ENCODE measurements around the gene PLA2G4F.

PLA2G4F gene

GRCh38 chr15:42165106-42165505 is 8.7 kb upstream of the PLA2G4F start:
- peak; percentile 3 for DNase-seq (ENCODE audit: low read depth)

GRCh38 chr15:42163947-42164550 is 7.6 kb upstream of the PLA2G4F start:
- DNase-seq (ENCODE audit: low read depth): no peak

DNA sequence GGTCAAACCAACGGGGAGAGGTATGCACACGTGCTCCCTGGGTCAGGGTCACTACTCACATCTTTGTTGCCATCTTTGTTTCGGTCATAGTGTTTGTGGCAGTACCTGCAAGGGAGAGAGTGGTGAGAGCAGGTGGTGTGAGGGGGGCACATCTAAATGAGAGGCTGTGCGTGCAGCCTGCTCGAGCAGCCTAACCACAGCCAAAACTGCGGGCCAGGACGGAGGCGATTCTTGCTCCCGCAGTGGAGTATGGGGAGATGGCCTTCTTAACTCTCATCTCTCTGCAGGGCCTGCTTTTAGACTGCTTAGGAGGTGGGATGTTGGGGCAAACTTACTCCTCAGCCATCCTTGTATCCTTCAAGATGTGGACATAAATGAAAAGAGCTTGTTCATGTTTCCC is 6.9 kb upstream of the PLA2G4F start:
- DNase-seq (ENCODE audit: low read depth): no peak

- DNase-seq (ENCODE audit: low read depth): no peak
These were observed 3.7 kb upstream of the PLA2G4F start for GRCh38 chr15:42160136-42160535.

DNA sequence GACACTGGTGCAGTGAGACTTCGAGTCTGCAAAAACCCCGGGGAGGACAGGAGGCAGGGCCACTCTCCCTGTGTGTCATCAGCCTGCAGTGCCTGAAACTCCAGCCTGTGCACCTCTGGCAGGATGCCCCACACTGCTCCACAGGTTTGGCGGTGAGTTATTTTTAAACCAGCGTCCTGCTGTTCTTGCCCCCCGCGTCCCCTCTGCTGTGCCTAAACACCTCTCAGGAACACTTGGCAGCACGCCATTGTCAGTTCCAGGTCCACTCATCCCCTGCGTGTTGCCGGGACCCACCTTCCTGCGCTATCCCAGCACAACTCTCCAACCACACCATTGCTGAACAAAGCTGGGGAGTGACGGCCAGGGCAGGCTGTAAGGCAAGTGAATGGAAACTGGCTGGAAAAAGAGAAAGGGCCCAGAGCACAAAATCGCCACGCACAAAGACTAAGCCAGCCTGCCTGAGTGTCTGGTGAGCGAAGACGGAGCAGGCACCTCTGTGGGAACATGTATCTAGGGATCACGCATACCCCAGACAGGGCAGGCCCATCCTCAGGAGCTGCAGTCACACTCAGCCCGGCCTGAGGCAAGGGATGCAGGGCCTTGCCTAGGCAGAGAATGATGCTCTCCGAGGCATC is 3.1 kb upstream of the PLA2G4F start:
- DNase-seq (ENCODE audit: low read depth): no peak

- DNase-seq (ENCODE audit: low read depth): no peak
These were observed 2.5 kb upstream of the PLA2G4F start for GRCh38 chr15:42158941-42159340.

GRCh38 chr15:42157981-42158765 is 1.7 kb upstream of the PLA2G4F start:
- peak; percentile 61 for DNase-seq (ENCODE audit: low read depth)

GRCh38 chr15:42157381-42157780 is 945 bp upstream of the PLA2G4F start:
- no peak for DNase-seq (ENCODE audit: low read depth)

DNA sequence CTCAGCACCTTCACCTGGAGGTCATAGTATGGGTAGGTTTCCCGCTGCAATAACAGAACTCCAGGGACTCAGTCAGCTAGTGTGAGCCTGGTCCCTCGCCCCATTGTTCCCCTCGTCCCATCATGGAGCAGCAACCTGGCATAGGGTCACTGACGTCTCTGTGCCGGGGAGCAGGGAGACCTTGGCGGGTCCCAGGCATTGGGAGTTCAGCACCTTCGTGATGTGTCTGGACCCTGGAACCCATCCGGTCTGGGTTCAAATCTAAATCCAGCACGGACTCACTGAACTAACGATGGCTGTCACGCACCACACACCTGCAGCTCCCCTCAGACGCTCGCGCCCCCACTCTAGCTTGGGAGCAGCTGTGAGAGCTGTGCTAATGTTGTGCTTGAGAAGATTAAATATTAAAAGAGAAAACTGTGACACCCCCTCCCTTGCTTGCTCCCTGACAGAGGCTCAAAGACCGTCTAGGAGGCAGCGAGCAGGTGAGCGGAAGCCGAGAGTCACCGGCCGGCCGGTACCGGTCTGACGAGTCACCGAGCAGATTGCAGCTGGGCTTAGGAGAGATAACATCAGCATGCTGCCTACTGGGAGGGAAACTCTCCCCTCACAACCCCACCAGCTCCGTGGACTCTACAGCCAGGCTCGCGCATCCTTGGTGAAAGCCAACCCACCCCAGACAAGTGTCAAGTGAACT is 742 bp downstream of the PLA2G4F start:
- no peak for DNase-seq (ENCODE audit: low read depth)

- DNase-seq (ENCODE audit: low read depth): no peak
These were observed 1.5 kb downstream of the PLA2G4F start for GRCh38 chr15:42154956-42155355.

DNA sequence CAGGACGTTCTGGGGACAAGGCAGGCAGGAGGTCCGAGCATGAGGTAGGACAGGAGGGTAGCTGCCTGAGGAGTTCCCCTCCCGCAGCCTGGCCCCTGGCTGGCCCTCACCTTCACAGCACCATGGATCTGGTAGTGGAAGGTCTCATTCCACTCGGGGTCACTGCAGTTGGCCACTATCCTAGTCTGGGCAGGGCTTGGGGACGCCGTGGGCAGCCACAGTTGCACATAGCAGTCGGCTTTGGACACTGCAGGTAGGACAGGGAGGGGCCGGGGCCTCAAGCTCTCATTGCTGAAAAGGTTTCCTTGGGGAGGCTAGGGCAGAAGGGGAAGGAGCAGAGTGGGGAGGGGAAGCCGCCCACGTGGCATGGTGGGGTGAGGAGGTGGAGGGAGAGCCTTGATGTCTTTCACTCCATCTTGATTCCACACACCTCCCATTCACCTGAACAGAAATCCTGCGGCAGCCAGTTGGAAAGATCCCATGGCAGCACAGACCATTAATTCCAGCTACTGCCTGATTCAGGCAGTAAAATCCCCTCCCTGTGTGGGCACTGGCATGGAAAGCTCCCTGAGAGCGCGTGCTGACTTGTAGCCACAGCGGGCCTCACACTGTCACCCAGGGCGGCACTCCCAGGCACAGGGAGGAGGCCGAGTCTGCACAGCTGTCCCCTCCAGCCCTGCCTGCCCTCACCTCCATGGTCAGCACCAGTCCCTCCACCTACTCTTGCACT is 2.1 kb downstream of the PLA2G4F start:
- no peak for DNase-seq (ENCODE audit: low read depth)

DNA sequence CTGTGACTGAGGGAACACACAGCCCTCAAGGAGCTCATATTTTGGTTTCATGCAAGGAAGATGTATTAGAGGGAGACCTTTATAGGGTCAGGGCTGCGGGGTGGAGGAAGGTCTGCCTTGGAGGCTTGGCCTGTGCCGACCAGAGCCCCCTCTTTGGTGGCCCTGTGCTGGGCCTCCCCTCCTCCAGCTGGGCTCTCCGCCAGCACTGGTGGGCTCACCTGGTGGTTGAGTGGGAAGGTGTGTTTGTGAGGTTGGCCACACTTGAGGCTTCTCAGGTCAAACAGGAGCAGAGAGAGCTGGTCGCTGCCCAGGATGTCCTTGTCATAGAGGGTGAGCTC is 2.6 kb downstream of the PLA2G4F start:
- no peak for DNase-seq (ENCODE audit: low read depth)

- DNase-seq (ENCODE audit: low read depth): no peak
These were observed 3.3 kb downstream of the PLA2G4F start for GRCh38 chr15:42152921-42153698.

DNA sequence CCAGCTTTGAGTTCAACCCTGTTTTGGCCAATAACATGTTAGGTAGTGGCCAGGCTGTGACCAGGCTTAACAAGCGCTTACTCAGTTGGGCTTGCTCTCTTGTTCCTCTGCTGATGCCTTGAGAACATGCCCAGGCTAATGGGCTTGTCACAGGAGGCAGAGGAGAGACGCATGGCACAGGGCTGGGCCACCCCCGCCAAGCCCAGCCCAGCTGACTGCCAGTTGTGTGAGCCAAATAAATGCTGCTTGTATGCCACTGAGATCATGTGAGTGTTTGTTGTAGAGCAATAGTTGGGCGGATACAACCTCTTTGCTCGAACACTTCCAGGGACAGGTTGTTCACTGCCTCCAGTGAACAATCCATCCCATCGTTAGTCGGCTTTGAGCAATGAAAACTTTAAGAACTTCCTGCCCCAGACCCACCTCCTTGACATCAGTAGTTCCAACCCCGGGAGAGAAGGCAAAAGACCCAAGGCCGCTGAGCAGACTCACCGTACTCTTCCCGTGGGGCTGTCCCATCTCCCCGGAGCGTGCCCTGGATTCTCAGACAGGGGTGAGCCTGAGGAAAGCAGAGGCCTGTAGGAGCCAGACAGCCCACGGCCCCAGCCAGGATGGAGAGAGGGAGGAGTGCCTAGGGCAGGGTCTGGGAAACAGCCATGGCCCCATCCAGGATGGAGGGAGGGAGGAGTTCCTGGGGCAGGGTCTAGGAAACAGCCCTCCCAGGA is 4.1 kb downstream of the PLA2G4F start:
- DNase-seq (ENCODE audit: low read depth): peak; percentile 20

DNA sequence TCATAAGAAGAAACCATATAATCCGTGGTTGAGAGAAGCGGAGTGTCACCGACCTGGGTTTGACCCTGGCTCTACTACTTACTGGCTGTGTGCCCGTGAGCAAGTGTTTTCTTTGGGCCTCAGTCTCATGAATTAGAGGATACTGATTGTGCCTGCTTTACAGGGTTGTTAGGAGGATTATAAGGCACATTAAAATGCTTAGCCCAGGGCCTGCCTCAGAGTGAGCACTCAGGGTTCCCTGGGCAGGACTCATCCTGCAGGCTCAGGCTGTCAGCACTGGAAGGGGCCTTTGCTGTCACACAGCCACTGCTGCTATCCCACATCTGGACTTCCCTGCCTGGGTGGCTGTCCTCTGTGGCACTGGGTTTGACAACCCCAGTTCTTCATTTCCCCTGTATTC is 4.7 kb downstream of the PLA2G4F start:
- DNase-seq (ENCODE audit: low read depth): peak; percentile 44

DNA sequence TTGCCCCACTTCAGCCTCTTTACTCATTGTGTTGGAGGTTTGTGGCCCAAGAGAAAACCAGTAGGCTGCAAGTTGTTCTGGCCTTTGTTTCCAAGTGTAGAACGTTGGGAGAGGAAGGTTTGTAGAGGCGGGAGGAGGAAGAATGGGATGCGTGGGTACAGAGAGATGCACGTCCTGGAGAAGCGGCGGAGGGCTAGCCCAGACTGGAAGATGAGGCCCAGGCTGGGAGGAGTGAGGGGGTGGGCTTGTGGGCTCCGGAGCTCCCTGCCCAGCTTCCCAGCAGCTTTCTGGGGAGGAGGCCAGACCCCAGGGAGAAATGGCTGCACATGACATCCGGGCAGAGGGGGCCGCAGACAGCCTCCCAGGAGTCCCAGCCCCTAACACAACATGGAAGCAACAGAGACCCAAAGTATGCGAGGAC is 5.3 kb downstream of the PLA2G4F start:
- no peak for DNase-seq (ENCODE audit: low read depth)

- no peak for DNase-seq (ENCODE audit: low read depth)
These were observed 6.0 kb downstream of the PLA2G4F start for GRCh38 chr15:42150219-42150970.

- no peak for DNase-seq (ENCODE audit: low read depth)
These were observed 6.8 kb downstream of the PLA2G4F start for GRCh38 chr15:42149493-42150218.

- DNase-seq (ENCODE audit: low read depth): no peak
These were observed 7.5 kb downstream of the PLA2G4F start for GRCh38 chr15:42148808-42149492.
